ENCODE data around the gene ARPC1A. TPM values are rescaled to one million over a fixed set of nuclear protein-coding genes. Genes with fewer than 3 reads are reported as not detected.

The ARPC1A gene
- total and polyA plus RNA-seq, 4 experiments from 2014 or later: 46.2 to 64.2 (median 50.3) TPM

- Histone ChIP-seq H3K4me3 (ENCODE audit: low read length in 2 of 2) (no peak overlapping the region), H3K9me3 (ENCODE audit: control insufficient read depth in 1 of 2, low read length in 2 of 2) (no peaks in the 10 kb centered on the region), H3K4me1 (ENCODE audit: insufficient read depth, low read length) (peaks cover 3% of the 10 kb centered on the region), H3K27ac (ENCODE audit: low read depth, low read length) (no peak overlapping the region), H3K27me3 (ENCODE audit: insufficient read depth, low read length) (no peaks in the 10 kb centered on the region), H3K36me3 (ENCODE audit: insufficient read depth, low read length) (peaks cover 14% of the 10 kb centered on the region)
- Mint-ChIP-seq H3K27ac (peak overlapping the region in 1 of 7 donors; percentile 19), H3K27me3 (no peaks in the 10 kb centered on the region), H3K36me3 (peaks cover 12 to 24% of the 10 kb centered on the region in 2 donors), H3K9me3 (no peaks in the 10 kb centered on the region), H3K4me1 (peaks cover 2 to 12% (median 3%) of the 10 kb centered on the region in 4 donors), H3K4me3 (no peak overlapping the region)
- CTCF ChIA-PET (ENCODE audit: partially characterized antibody): interaction anchor here (0.9 to 1.4 kb wide), 3 partner anchors 37 to 46 kb away, joined by 3 read pairs; partner anchors contain the start of genes BUD31 and PDAP1
- intact Hi-C loops (cut with micrococcal nuclease): no loop called here
- POLR2A ChIA-PET (ENCODE audit: partially characterized antibody): interaction anchor here (1.0 to 1.5 kb wide), 4 partner anchors 10 to 130 kb away, joined by 3 to 4 read pairs (median 4); partner anchors contain the start of genes BUD31, PDAP1 and ZNF394
- no peak for DNase-seq
Measured at GRCh38 chr7:99369767-99370391, 44.2 kb downstream of the ARPC1A start.

DNA sequence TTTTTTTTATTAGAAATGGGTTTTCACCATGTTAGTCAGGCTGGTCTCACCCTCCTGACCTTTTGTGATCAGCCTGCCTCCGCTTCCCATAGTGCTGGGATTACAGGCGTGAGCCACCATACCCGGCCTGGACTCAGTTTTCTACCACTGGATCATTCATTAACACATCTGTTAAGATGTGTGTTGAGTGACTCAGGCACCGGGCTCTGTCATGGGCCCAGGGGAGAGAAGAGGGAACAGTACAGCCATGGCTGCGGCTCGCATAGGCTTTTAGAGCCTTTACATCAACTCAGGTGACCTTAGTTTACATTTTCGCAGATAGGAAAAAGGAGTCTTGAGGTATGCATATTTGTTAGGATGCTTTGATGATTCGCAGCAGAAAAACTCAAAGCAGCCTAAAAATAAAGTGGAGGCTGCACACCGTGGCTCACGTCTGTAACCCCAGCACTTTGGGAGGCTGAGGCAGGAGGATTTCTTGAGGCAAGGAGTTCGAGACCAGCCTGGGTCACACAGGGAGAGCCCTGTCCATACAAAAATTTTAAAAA, 45.8 kb downstream of the ARPC1A start:
- Mint-ChIP-seq H3K27ac (peak overlapping the region in 4 of 7 donors; percentile 12 to 67 (median 44)), H3K9me3 (no peaks in the 10 kb centered on the region), H3K36me3 (peaks cover 5 to 20% of the 10 kb centered on the region in 2 donors), H3K4me1 (peaks cover 3 to 17% (median 8%) of the 10 kb centered on the region in 4 donors), H3K27me3 (no peaks in the 10 kb centered on the region), H3K4me3 (no peak overlapping the region)
- DNase-seq: no peak
- POLR2A ChIA-PET (ENCODE audit: partially characterized antibody): interaction anchor here (1.1 to 12.5 kb wide), 3 partner anchors 9 to 187 kb away, joined by 4 to 130 read pairs (median 6); partner anchors contain the start of genes BUD31, PDAP1 and ZNF655
- peaks cover 14% of the 10 kb centered on the region for H3K4me1 ChIP-seq (ENCODE audit: insufficient read depth, low read length)
- CTCF ChIA-PET (ENCODE audit: partially characterized antibody): interaction anchor here (1.0 to 1.5 kb wide), 2 partner anchors 9 to 15 kb away, joined by 3 to 4 read pairs; no protein-coding TSS in a partner anchor
- peaks cover 9% of the 10 kb centered on the region for H3K36me3 ChIP-seq (ENCODE audit: insufficient read depth, low read length)
- H3K27ac ChIP-seq (ENCODE audit: low read depth, low read length): no peak overlapping the region
- no peaks in the 10 kb centered on the region for H3K9me3 ChIP-seq (ENCODE audit: control insufficient read depth in 1 of 2, low read length in 2 of 2)
- H3K4me3 ChIP-seq (ENCODE audit: low read length in 2 of 2): no peak overlapping the region
- H3K27me3 ChIP-seq (ENCODE audit: insufficient read depth, low read length): no peaks in the 10 kb centered on the region
- intact Hi-C loops (cut with micrococcal nuclease): no loop called here

- intact Hi-C loops (cut with micrococcal nuclease): no loop called here
- Histone ChIP-seq H3K4me3 (ENCODE audit: low read length in 2 of 2) (no peak overlapping the region), H3K36me3 (ENCODE audit: insufficient read depth, low read length) (peaks cover 7% of the 10 kb centered on the region), H3K27me3 (ENCODE audit: insufficient read depth, low read length) (no peaks in the 10 kb centered on the region), H3K4me1 (ENCODE audit: insufficient read depth, low read length) (peaks cover 25% of the 10 kb centered on the region), H3K9me3 (ENCODE audit: control insufficient read depth in 1 of 2, low read length in 2 of 2) (no peaks in the 10 kb centered on the region), H3K27ac (ENCODE audit: low read depth, low read length) (no peak overlapping the region)
- ChIA-PET POLR2A (ENCODE audit: partially characterized antibody) (interaction anchor here (2.1 to 12.5 kb wide), 2 partner anchors 8 to 36 kb away, joined by 6 to 130 read pairs; partner anchors contain the start of genes BUD31 and PDAP1), CTCF (ENCODE audit: partially characterized antibody) (interaction anchor here (0.6 to 1.5 kb wide), 4 partner anchors 8 to 35 kb away, joined by 3 to 5 read pairs (median 4); no protein-coding TSS in a partner anchor)
- no peak for DNase-seq
- Mint-ChIP-seq H3K27ac (peak overlapping the region in 6 of 7 donors; percentile 46 to 100 (median 76)), H3K4me3 (peak overlapping the region in 7 of 8 donors; percentile 63 to 83 (median 78)), H3K27me3 (no peaks in the 10 kb centered on the region), H3K9me3 (no peaks in the 10 kb centered on the region), H3K4me1 (peaks cover 6 to 26% (median 14%) of the 10 kb centered on the region in 4 donors), H3K36me3 (peaks cover under 1 to 21% of the 10 kb centered on the region in 2 donors)
Measured at GRCh38 chr7:99372275-99373090, 46.8 kb downstream of the ARPC1A start.

DNA sequence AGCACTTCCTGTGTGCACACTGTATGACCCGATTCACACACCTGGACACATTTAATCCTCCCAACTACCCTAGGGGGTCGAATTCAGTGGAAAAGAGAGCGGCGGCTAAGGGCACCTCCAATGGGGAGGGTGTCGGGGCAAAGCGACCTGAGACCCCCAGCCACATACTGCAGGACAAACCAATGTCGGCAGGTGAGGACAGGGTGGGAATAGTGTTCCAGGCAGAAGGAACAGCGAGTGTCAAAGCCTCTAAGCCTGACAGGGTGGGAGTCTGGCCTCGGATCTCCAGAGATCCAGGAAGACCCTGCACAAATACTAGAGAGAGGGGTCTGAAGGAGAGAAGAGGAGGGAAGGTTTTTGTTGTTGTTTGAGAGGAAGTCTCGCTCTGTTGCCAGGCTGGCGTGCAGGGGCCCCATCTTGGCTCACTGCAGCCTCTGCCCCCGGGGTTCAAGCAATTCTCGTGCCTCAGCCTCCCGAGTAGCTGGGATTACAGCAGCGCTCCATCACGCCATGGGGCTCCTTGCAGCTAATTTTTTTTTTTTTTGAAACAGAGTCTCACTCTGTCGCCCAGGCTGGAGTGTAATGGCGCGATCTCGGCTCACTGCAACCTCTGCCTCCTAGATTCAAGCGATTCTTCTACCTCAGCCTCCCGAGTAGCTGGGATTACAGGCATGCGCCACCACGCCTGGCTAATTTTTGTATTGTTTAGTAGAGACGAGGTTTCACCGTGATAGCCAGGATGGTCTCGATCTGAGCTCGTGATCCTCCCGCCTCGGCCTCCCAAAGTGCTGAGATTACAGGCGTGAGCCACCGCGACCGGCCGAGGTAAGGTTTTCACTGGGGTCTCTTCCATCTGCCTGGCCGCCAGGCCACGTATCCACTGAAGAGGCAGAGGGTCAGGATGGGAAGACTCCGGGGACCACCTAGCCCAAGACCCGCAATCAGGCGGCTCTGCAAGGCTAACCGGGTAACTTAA, 47.7 kb downstream of the ARPC1A start:
- Mint-ChIP-seq H3K27me3 (no peaks in the 10 kb centered on the region), H3K36me3 (peaks cover 6 to 26% of the 10 kb centered on the region in 2 donors), H3K27ac (peak overlapping the region; percentile 50 to 100 (median 84)), H3K4me3 (peak overlapping the region; percentile 71 to 83 (median 78)), H3K4me1 (peaks cover 8 to 35% (median 18%) of the 10 kb centered on the region in 4 donors), H3K9me3 (no peaks in the 10 kb centered on the region)
- CTCF ChIA-PET (ENCODE audit: partially characterized antibody): interaction anchor here (1.1 to 1.5 kb wide), 6 partner anchors 11 to 34 kb away, joined by 3 to 7 read pairs (median 3); no protein-coding TSS in a partner anchor
- H3K27ac ChIP-seq (ENCODE audit: low read depth, low read length): peak overlapping the region; percentile 87
- no peaks in the 10 kb centered on the region for H3K27me3 ChIP-seq (ENCODE audit: insufficient read depth, low read length)
- no peaks in the 10 kb centered on the region for H3K9me3 ChIP-seq (ENCODE audit: control insufficient read depth in 1 of 2, low read length in 2 of 2)
- H3K4me3 ChIP-seq (ENCODE audit: low read length in 2 of 2): peak overlapping the region; percentile 73 to 82
- H3K36me3 ChIP-seq (ENCODE audit: insufficient read depth, low read length): peaks cover 14% of the 10 kb centered on the region
- DNase-seq: no peak
- POLR2A ChIA-PET (ENCODE audit: partially characterized antibody): interaction anchor here (1.1 to 12.5 kb wide), 5 partner anchors 13 to 185 kb away, joined by 4 to 130 read pairs (median 16); partner anchors contain the start of genes ARPC1A, BUD31 and PDAP1
- intact Hi-C loops (cut with micrococcal nuclease): loop anchor here (2.0 kb wide), 3 partner anchors 19 to 131 kb away; partner anchors contain the start of genes CPSF4, PTCD1 and ZKSCAN5
- H3K4me1 ChIP-seq (ENCODE audit: insufficient read depth, low read length): peaks cover 34% of the 10 kb centered on the region

DNA sequence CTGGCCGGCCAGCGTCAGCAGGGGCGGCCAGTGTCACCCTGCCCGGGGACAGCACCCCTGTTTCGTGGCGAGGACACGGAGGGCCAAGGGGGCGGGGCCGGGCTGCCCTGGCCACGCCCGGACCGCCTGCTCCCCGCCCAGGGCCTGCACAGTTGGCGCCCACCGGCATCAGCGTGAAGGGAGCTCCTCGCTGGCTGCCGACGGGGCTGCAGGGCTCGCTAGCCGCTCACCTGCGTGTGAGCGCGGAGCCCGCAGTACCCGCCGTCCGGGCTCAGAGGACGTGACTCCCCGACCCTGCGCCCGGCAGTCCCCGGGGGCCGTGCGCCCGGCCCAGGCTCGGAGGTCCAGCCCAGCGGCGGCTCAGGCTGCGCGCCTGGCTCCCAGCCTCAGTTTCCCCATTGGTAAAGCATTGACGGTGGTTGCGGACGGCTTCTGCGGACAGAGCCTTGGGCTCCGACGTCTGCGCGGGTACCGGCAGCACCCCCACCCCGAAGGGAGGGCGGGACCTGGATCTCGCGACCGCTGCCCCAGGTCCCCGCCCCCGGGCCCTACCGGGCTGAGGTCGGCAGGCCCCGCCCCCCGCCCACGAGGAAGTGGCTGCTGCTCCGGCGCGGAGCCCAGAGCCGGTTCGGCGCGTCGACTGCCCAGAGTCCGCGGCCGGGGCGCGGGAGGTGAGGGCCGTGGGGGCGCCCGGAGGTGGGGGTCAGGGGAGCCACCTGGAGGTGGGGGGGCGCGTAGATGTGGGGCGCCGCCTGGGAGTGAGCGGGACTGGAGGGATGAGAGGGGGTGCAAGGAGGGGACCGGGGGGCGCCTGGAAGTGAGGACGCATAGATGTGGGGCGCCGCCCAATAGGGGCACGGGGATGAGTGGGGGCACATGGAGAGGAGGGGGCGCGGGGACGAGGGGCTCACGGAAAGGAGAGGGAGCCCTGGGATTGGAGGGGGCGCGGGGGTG, 48.7 kb downstream of the ARPC1A start, which contains the start of gene ARPC1B:
TSS of gene ARPC1B (plus strand) at position 620 of the 954 bp plus-strand sequence. CDS start 10,985 bp downstream, outside the sequence.
- DNase-seq: peak; percentile 81 to 88 (median 81)
- Histone ChIP-seq H3K4me1 (ENCODE audit: insufficient read depth, low read length) (peaks cover 44% of the 10 kb centered on the region), H3K27me3 (ENCODE audit: insufficient read depth, low read length) (no peaks in the 10 kb centered on the region), H3K27ac (ENCODE audit: low read depth, low read length) (peak within 1 kb of the TSS; percentile 87), H3K4me3 (ENCODE audit: low read length in 2 of 2) (peak within 1 kb of the TSS; percentile 73 to 82), H3K9me3 (ENCODE audit: control insufficient read depth in 1 of 2, low read length in 2 of 2) (no peaks in the 10 kb centered on the region), H3K36me3 (ENCODE audit: insufficient read depth, low read length) (peaks cover 14% of the 10 kb centered on the region)
- Mint-ChIP-seq H3K27me3 (no peaks in the 10 kb centered on the region), H3K4me3 (peak within 1 kb of the TSS; percentile 79 to 87 (median 81)), H3K9me3 (no peaks in the 10 kb centered on the region), H3K36me3 (peaks cover 12 to 29% of the 10 kb centered on the region in 2 donors), H3K27ac (peak within 1 kb of the TSS; percentile 87 to 100 (median 98)), H3K4me1 (peaks cover 13 to 42% (median 25%) of the 10 kb centered on the region in 4 donors)
- POLR2A ChIA-PET (ENCODE audit: partially characterized antibody): interaction anchor here (1.1 to 12.5 kb wide), 11 partner anchors 10 to 1055 kb away, joined by 4 to 130 read pairs (median 7); partner anchors contain the start of genes ARPC1A, BUD31, MEPCE and PDAP1
- intact Hi-C loops (cut with micrococcal nuclease): loop anchor here (1.0 to 5.0 kb wide), 5 partner anchors 18 to 232 kb away; partner anchors contain the start of genes BUD31, CPSF4, PDAP1 and PTCD1
- CTCF ChIA-PET (ENCODE audit: partially characterized antibody): interaction anchor here (1.0 to 1.5 kb wide), 5 partner anchors 10 to 19 kb away, joined by 3 to 7 read pairs (median 3); no protein-coding TSS in a partner anchor

Data from CD4-positive, alpha-beta memory T cell (primary cell).